C1 segment of cervical spinal cord (tissue), 14 donors: ENCODE results near the gene PRKCE.

Experiments
- DNase-seq, 14 donors: peaks; one replicate each; lab custom pipeline; 2025; lab: John Stamatoyannopoulos, UW

The PRKCE gene

DNA sequence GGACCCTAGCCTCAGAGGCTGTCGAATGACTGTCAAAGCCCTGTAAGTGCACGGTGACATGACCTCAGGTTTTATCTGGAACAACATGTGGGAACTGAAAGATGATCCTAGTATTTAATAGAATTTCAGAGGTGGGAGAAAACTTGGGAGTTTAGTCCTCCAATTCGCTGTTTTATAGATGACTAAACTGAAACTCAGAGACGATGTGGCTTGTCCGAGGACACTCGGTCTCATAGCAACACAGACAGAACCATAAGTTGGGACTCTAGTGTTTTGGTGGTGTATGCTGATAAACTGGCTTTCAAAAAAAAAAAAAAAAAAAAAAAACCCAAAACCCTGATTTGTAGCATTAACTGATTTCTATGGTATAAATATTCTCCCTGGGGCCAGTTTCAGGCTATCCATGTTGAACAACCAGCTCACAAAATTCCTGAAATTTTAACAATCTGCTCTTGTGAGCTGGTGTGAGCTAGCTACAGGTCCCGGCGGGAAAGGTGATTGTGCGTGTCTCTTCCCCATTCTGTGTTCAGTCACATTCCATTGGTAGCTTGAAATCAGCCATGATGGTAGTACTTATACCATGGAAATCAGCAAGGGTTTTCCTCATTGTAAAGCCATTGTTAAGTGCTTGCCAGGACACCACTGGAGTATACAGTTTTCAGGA is 450.2 kb downstream of the PRKCE start:
- DNase-seq: no peak

DNA sequence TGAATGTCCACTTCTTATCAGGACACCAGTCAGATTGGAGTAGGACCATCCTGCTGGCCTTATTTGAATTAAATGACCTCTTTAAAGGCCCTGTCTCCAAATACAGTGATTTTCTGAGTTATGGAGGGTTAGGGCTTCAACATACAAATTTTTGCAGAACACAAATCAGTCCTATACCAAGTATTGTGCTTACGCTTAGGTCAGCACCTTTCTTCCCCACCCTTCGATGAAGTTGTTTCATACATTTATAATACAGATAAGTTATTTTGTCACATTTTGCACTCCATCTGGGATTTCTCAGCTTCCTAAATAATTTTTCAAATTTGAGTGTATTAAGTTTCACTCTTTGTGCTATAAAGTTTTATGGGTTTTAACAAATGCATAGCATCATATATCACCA is 455.2 kb downstream of the PRKCE start:
- no peak for DNase-seq

DNA sequence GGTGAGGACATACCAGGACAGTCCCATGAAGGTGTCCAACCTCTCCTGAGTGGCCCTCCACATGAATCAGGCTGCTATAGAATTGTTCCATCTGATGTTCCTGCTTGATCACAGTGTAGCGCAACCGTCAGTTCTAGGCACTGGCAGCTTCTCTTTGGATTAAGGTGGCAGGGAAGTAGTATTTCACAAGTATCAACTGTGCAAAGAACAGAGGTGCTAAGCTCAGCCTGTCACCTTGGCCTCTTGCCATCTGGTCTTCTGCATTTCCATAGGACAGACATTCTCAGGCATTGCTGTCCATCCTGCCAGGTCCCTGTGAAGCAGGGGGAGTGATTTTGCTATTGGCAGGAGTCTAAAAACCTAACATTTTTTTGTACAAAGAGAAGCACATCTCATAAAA is 463.5 kb downstream of the PRKCE start:
- DNase-seq: no peak

DNA sequence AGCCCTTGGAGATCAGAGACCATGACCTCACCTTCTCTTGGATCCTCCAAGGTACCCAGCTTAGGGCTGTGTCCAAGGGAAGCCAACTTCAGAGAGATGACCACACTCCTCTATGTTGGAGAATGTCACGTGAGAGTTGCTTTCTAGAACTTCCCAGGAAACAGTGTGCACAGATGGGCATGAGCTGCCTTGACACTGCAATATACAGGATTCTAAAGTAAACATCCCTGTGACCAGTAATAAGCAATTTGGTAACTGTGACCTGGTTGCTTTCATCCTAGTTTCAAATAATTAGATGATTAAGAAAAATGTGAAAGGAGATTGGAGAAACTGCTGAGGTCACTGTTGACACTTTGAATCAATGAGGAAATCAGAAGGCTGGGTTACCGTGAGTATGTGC is 464.7 kb downstream of the PRKCE start:
- DNase-seq: no peak

DNA sequence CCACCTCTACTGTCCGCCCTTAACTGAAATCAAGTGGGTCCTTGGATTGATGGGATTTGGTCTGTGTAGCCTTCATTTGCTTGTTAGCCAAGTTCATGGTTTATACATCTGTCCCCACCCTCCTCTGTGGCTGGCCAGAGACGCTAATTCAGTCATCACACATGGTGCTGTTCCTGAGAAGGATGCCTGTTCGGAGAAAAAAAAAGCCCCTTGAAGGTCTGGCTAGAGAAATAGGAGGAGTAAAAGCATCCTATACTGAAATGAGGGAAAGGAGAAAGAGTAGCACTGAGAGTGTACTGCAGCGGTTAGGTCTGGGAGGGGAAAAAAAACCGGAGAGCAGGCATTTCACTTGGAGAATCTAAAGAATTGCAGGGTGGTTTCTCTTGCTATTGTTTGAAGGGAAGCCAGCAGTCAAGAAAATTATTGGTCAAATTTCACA is 465.1 kb downstream of the PRKCE start:
- no peak for DNase-seq

DNA sequence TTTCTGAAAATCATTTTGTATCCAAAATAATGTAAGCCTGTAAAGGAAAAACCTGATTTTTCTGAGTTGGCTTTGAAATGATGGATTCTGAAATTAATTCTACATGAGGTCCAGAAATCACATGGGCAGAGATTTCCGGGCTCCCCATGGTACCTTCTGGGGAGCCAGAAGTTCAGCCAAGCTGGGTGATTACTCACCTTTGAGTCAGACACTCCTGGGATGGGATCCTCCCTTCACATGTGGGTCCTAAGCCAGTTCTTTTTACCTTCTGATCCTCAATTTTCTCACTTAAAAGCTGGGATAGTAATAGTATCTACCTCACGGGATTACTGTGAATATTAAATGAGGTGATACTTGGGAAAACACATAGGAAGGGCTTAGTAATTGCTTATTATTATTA is 465.9 kb downstream of the PRKCE start:
- no peak for DNase-seq

DNA sequence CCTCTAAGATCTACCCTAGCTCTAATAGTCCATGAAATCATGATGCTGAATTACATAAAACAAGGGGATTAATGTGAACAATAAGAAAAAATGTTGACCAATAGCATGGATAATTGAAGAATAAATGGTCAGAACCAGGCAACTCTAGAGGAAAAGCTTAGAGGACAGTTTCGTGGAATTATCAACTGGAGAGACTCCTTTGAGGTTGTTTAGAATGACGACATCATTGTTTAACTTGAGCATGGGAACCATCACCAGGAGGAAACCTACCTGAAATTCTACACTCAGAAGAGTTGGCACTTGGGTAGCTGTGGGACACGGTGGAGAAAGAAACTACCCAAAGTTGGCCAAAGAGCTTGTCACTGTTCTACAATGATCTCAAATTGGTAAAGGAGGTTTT is 466.5 kb downstream of the PRKCE start:
- DNase-seq: no peak

DNA sequence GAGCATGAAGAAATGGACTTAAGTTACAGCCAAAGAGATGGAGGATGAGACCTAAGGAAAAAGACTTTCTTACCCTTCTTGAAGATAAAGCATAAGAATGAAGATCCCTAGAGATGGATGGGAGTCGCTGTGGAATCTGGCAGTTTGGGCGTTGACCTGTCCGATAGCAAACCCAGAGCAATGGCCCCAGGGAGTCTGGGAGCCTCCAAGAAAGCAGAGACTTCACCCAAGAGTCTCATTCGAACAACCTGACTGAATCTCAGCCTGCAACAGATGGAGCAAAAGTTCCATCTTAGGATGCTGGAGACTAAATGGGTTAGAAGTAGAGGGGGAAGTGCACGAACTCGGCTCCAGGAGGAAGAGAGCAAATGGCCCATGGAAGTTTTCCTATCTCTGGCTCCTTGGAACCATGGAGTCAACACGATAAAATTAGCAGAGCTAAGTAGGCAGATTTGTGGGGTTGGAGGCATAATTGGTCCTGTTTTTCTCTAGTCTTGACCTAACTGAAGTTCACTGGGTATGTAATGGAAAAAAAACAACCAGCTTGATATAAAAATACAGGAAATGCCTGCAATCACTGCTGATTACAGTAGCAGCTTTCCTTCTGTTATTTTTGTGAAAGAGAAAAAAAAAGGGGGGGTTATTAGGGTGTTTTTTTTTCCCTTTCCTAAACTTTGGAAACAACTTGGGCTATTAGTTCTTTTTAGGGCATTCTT is 467.3 kb downstream of the PRKCE start:
- no peak for DNase-seq

DNA sequence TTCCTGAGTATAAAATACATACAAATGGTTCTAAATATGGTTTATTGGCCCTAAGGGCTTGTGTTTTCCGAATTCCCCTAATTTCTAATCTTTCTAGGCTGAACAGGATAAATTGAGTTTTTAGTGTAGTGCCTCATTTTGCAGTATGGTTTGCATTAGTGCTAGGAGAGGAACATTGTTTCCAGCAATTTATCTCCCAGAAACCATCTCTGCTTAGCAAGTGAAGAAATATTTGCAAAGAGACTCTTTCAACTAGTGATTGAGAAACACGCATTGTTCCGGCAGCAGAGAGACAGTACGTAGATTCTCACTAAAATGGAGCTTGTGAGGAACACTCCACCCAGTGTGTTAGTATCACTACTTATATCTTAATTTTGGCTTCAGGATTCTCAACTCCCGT is 468.0 kb downstream of the PRKCE start:
- no peak for DNase-seq

DNA sequence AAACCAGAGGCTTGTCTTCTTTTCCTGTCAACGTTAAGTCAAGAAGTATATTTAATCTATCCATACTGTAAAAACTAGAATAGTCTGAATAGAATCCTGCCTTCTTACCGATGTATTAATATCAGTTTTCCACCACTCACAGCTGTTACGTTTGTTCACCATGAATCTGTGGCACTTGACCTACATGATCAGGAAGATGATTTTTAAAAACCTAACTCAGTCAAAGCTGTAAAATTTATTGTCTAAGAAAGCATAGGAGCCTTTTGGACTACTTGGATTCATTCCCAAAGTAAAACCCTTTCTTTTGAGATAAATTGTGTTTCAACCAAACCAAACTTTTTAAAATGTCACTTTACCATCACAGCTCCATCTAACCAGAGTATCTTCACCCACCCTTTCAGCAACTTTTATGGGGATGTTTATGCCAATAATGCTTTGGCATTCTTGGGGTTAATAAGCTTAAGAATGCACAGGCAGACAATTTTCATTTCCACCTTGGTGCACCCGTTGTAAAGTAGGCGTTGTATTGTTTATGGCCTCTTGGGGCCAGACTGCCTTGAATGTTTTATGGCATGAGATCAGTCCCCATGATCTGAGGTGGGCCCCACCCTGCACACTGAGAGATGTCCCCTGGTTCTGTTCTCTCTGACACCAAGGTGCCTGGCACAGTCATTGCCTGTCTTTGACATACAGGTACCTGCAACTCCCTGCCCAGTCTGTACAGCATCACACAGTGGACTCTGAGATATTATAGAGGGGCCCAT is 469.5 kb downstream of the PRKCE start:
- DNase-seq: no peak

DNA sequence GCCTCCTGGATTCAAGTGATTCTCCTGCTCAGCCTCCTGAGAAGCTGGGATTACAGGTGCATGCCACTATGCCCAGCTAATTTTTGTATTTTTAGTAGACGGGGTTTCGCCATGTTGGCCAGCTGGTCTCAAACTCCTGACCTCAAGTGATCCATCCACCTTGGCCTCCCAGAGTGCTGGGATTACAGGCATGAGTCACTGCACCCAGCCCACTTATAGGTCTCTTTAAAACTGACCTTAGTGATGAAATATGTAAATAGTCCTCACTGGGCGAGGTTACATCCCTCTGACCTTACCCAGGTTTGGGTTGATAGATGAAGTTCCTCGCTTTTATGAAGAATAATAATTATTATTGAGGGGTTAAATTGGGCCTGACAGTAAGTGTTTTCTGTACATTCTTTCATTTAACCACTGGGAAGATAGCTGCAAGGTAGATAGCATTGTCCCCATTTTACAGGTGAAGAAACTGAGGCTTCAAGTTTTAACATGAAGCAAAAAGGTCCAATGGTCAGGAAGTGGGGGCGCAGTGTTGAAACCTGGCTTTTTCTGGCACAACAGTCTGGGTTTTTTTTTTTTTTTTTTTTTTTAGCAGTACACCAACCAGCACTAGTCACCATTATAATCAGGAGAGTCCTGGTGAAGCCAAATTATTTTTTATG is 471.0 kb downstream of the PRKCE start:
- DNase-seq: no peak

DNA sequence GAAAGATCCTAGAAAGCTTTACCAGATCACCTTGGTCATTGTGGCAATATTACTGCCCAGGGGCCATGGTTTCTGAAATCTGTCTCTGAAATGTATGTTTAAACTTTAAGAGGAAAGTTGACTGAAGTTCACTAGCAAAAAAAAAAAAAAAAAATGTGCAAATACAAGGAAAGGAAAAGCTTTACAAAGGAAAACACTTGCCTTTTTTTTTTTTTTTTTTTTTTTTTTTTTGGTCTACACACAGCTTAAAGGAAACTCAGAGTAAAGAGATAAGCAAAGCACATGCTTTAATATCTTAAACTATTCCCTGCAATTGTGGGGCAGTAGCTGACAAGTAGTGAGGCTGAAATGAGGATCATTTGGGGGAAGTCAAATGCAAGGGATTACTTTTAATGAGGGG is 471.5 kb downstream of the PRKCE start:
- no peak for DNase-seq

DNA sequence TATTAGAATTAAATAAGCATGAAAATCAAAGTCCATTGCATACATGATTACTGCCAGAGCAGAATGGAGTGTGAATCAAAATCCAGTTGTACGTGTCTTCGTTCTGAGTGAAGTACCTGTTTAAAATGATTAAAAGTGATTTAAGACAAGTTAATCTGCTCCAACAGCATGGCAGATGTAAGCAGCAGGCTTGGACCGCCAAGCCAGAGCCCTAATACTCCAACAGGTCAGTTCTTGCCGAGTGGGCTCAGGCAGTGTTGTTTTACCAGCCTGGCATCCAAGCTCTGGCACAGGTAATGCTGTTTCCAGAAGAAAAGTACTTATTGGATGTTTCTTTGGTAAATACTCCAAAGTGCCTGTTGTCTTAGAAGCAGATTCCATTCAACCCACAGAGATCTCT is 474.3 kb downstream of the PRKCE start:
- DNase-seq: no peak

DNA sequence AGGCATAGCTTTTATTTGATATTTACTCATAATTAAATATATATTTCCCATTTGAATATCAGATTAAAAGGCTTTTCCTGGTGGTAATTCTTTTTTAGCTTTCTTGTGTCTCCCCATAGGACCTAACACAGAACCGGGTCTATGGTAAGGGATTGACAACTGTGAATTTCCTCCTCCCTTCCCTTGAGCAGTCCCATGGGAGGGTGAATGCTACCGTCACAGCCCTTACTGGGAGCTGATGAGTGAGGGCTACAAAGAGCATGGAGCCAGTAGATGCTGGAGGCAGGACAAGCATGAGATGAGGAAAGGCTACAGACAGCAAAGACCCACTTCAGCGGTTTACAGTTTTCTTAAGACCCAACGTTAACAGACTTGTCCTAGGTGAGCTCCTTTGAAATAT is 475.1 kb downstream of the PRKCE start:
- DNase-seq: no peak

DNA sequence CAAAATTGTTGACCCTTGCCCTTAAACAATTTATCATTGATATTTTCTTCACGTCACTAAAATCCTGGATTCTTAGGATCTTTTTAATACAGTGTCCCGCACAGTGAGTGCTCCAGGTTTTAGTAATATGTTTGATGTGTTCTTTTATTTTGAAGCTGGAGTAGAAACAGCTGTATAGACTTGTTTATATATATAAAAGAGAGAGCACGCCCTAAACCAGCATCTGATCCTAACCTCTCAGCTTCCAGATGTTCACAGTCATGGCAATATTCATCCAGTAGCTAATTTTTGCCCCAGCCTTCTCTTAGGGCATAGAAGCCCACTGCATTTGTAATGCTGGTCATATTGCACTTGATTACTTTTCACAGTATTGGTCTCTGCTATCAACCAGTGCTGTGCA is 475.7 kb downstream of the PRKCE start:
- DNase-seq: no peak

DNA sequence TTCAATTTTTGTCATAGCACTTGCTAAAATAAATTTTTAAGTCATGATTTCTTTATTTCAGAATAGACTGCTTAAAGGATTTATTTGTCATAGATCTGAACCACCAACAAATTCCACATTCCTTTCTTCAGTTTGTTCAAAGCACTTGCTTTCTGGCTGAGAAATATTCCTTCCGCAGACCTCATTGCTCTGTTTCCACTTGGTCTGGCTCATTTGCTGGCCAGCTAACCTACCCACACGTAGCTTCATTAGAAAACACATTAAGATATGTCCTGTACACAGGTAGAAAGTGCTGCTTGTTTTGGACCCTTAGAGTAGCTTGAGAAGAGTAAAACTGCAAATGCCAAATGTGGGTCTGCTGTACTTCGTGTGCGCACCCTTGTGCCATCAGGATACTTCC is 479.0 kb downstream of the PRKCE start:
- DNase-seq: no peak

DNA sequence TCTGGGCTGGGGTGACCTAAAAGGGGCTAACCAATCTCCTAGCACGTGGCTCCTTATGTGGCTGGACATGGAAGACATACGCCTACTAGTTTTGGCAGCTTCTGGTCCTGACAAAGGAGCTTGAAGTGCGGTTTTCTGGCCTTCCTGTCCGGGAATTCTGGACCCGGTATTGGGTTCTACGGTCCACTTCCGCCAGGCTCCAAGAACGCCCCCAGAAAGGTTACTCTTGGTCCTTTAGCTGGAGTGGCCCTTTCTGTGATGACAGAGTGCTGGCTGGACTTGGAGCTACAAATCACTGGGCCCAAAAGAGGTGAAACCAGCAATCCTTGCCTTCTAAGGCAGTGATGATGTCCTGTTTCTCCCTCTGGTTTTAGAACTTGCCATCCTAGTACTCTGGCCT is 481.5 kb downstream of the PRKCE start:
- DNase-seq: no peak

DNA sequence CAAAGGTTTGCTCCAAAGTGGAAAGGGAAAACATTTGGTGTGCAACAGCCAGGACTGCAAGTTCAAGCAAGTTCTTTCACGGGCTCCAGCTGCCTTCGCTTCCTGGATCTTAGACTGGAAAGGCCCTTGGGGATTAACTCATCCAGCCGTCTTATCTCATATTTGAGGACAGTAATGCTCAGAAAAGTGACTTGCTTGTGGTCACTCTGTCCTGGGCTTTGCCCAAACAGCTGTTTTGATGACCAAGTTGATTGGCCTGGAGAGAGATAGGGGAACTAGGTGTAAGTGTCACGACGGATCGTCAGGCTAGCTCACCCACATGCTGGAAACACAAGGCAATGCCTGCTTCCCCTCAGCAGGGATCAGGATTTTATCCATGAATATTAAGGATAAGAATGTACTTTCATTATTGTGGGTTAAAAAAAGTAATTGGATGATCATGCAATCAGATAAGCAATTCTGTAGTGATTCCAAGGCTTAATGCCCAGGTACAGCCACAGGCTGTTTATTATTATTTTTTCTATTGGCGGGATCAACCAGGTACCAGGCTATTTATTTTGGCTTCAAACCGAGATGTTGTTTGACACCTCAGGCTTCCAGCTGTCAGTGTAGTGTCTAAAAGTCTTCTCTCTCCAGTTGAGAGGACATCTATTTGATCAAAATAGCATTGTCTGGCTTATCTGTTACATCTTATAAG is 483.2 kb downstream of the PRKCE start:
- no peak for DNase-seq

DNA sequence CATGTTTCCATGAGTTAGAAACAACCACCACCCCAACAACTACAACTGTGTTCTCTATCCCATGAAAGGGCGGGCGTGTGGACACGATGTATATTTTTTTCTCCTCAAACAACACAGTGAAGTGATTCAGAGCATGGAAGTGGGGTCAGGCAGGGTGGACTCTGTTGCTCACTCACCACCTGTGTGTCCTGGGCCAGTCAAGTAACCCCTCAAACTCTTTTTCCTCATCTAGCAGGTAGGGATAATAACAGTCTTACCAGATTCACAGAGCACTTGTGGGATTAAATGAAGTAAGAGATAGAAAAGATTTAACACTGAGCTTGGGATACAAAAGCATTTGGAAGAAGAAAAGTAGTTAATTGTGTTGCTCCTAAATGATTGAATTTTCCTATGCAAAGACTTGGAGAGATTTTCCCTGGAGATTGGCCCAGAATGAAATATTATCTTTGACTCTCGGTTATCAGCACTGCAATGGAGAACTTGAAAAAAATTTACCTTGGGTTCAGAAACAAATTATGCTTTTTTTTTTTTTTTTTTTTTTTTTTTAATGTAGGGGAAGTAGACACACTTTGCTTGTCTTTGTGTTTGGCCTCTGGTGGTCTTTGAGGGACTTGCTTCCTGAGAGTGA is 483.9 kb downstream of the PRKCE start:
- no peak for DNase-seq

DNA sequence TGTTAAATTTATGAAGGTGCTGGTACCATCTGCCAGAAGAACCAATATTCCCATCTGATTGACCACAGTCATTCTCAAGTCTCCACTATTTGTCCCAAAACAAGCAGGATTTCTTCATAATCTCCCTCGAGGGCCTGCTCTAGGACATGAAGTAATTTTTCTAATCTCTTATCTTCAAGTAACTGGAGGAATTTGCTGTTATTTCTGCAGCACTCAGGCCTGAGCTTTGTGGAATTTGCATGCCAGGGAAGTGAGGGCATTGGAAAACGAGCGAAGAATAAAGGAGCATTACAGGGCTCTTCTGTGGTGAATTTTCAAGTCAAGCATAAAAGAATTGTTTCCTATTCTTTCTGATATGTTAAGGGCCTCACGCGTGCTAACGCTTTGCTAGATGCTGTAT is 484.5 kb downstream of the PRKCE start:
- no peak for DNase-seq

DNA sequence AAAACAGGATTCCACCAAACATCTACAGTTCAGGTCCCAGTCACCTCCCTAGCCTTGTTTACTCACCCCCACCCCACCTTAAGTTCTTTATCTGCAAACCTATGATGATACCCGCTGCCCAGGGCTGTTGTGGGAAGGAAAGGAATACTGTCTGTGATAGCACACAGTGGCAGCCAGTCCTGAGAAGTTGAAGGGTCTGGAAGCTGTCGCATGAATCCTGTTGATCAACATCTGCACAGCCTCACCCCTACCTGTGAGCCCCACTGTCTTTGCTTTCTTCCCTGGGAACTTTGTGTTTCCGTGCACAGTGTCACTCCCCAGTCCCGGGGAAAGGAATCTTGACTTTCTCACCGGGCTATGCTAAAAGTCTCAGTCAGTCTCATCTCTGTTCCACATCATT is 485.0 kb downstream of the PRKCE start:
- no peak for DNase-seq
